Right ventricle myocardium superior (tissue), 1 donor: ENCODE results near the gene ABLIM2. TPM values are rescaled to one million over a fixed set of nuclear protein-coding genes. Genes with fewer than 3 reads are reported as not detected.

Source experiments
- ATAC-seq: fragments of 200-7000 bp; cut with Tn5 transposase; one replicate; pipeline ENCODE4 v1.9.1; 2020; ENCODE audit warnings: mild to moderate bottlenecking; ENCODE audit not compliant: poor library complexity
- DNase-seq: peaks from one replicate; pipeline ENCODE4 v3.0.0-alpha.2; 2020
- intact Hi-C: fragments of 100-400 bp; cut with DNase I; formaldehyde crosslinking; loops from one replicate; pipeline ENCODE4 v1.11.2; 2022
- total RNA-seq: library from RNA; stranded (reverse); fragmentation: NEBNext Ultra II Directional; extraction: Animal tissue kit (Norgen Biotek cat#: 25700); gene quantifications from one replicate; pipeline ENCODE4 v1.2.1, GENCODE V29; 2021
- donor health status: DM: no; HTN: yes; CAD: no; lungs with severe emphysema.

The ABLIM2 gene
- total RNA-seq, 1 donor from 2014 or later = 26.8 TPM

DNA sequence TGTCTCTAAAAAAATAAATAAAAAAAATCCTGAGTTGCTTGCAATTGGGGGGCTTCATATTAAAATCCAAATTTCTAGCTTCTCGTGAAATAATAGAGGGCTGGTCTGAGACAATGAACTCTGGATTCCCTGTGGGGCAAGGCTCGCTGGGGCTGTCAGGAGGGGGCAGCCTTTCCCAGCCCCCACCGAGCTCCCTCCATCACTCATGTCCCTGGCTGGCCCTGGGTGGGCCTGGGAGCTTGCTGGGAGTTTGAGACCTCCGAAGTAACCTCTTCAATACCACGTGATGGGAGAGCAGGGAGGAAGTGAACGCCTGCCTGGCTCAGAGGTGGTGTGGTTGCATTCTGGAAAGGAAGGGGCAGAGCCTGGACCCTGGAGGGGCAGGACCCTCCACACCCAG is 164.9 kb downstream of the ABLIM2 start:
- DNase-seq (peak; percentile 15), ATAC-seq (no peak)
- intact Hi-C loops = no loop called here

DNA sequence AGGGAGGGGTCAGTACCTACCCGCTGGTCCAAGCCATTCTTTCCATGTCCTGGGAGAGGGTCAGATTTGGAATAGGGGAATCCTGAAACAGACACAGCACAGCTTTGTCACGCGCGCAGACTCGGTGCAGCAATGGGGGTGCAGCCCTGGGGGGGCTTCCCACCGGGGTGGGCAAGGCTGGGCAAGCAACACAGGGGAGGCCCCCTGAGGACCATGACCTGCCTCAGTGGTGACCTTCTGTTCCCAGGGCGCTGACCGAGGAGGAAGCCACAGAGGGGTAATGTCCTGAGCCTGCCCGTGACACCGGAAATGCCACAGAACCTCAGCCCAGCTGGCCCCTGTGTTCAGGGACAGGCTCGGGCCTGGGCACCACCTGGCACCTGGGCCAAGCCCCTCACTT is 165.8 kb downstream of the ABLIM2 start:
- intact Hi-C loops = no loop called here
- DNase-seq = peak; percentile 12
- no peak for ATAC-seq

DNA sequence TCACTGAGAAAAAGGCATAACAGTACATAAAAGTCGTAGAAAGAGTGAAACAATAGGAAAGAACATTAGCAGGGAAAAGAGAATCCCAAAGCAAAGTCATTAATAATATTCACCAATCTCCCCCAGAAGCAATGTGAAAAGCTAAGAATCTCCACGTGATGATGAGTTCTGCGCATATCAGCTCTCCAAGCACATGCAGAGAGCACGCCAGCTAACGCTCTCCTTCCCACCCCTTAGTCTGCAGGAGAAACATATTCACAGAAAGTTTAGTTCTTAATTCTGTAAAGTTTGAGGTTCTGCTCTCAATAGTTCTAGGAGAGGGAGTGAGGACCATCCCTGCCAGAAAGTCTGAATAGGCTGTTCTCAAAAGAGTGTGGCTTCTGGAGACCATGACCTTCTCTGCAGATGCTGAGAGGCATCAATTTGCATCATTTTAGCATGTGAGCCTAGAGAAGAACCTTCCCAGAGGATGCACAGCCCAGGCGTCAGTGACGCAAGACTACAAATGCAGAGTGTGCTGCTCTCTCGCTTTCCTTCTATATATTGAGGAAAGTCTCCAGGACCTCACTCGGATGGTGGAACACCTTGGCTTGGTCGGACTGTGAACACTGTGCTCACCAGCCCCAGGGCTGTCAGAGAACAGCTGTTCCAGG is 167.7 kb downstream of the ABLIM2 start:
- DNase-seq (no peak), ATAC-seq (no peak)
- intact Hi-C loops = no loop called here

DNA sequence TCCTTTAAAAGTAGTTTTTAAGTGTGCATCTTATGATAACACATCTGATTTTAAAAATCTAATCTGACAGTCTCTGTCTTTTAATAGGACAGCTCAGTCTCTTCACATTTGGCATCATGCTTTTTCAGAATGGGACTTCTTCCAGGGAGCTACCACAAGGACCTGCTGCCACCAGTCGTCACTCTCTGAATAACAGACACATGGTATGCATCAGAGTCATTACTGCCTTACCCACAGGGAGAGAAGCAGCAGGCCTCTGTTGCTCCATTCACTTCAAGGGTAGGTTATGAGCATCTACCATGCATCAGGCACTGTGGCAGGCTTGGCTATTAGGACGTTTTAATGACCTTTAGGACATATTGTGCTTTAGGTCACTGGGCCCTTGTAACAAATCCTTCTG is 169.0 kb downstream of the ABLIM2 start:
- ATAC-seq (no peak), DNase-seq (no peak)
- intact Hi-C loops = loop anchor here (2.0 kb wide), 1 partner anchor 185 kb away; no protein-coding TSS in a partner anchor

DNA sequence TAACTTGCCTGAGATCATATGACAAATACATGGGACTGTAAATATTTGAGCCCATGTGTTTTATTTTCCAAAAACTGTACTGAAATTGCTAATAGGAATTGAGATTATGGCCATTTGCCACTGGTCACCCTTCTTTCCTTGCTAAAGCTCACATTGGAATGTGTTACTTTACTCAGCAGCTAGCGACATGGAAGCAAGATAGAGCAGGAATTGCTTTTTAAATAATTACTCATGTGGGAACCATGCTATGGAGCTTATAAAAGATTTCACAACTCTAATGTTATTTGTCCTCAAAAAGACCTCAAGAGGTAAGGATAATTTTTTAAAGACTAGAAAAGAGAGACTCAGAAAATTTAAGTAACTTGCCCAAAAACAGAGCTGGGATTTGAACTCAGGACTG is 170.2 kb downstream of the ABLIM2 start:
- no peak for DNase-seq
- ATAC-seq = no peak
- intact Hi-C loops = loop anchor here (2.0 kb wide), 1 partner anchor 184 kb away; no protein-coding TSS in a partner anchor

DNA sequence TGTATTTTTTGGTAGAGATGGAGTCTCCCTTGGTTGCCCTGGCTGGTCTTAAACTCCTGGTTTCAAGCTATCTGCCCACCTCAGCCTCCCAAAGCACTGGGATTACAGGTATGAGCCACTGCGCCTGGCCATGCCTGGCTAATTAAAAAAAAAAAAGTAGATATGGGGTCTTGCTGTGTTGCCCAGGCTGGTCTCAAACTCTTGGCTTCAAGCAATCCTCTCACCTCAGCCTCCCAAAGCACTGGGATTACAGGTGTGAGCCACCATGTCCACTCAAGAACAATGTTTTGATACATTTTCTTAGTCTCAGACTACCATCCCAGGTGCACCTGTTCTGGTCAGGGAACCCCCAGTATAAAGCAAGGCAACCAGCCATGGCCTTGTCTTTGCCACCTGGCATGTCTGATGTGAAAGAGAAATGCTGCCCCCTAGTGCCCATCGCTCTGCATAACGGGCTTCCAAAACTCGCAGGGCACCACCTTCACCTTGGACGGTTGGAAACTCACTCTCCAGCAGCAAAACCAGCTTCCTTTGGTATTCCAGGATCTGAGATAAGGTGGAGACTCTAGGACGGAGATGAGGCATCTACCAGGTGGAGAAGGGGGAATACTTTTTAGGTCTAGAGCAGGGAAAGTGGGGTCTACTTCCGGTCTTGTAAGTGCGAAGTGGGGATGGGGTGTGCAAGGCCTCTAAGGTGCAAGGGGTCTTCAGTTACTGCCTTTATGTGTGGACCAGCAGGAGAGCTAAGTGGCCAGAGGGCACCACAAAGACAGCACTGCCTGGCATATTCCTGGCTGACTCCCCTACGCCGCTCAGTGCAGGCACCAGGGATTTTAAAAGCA is 171.2 kb downstream of the ABLIM2 start:
- DNase-seq (peak; percentile 74), ATAC-seq (peak; percentile 81)
- intact Hi-C loops = no loop called here

DNA sequence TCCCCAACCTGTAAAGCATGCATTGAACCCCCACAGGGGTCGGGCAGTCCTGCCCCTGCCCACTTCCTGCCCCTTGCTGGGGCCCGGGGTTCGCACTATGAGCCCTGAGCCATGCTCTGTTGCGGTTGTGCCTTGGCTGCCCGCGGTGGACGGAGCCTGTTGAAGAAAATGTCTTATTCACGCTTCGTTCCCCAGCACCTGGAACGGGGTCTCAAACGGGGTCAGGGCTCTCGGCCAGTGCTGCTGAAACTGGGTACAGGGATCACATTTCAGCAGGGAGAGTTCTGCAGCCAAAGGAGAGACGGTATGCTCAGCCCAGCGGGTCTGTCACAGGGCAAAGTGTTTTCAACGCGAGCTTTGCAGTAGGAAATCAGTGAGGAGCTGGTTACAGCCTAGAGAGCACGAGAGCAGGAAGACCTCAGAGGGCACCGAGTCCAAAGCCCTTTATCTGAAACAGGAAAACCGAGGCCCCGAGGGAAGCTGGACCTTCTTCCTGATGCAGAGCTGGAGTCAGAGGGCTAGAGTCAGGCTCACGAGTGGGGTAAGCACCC is 172.6 kb downstream of the ABLIM2 start:
- intact Hi-C loops = no loop called here
- ATAC-seq (peak; percentile 15), DNase-seq (peak; percentile 42)

DNA sequence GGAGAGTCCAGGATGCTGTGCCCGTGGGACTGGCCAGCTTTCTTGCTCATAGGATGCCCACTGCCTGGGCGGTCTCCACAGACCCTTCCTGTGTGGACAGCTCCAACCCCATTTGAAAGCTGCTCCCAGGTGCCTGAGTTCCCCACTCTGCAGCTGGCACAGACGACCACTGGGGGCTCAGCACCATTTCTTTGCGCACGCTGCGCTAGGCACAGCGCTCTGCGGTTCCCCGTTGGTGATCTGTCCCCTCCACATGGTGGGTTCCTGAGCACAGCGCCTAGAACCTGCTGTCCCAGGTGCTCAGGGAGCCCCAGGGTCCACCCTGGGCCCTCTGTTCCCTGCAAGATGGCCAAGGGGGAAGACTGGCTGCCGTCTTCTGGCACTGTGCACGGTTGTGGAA is 173.5 kb downstream of the ABLIM2 start:
- intact Hi-C loops = no loop called here
- peak; percentile 33 for DNase-seq
- no peak for ATAC-seq

DNA sequence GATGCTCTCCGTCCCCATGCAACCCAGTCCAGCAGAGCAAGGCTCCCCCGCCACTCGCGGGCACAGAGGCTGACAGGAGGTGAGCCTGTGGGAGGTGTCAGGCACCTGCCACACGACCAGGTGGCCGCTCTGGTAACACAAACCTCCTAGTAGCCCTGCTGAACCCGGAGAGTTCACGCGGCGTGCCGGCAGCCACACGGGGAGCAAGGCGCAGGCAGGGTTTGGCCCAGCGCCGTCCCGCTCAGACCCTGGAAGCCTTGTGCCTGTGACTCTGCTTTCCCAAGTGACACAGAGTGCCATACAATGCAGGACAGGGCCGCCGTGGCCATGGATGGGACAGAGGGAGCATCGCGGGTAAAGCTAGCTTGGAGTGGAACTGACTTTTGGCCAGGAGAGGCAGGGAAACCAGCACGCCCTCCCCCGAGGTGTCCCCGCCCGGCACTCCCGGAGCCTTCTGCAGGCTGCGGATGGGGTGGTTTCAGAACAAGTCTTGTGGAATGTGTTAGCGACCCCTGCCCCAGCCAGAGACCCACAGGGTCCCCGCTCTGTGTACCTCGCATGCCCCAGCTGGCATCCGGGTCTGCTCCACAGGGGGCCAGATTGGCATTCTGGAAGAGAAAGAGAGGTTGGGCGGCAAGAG is 174.2 kb downstream of the ABLIM2 start:
- DNase-seq = peak; percentile 40
- intact Hi-C loops = no loop called here
- no peak for ATAC-seq

DNA sequence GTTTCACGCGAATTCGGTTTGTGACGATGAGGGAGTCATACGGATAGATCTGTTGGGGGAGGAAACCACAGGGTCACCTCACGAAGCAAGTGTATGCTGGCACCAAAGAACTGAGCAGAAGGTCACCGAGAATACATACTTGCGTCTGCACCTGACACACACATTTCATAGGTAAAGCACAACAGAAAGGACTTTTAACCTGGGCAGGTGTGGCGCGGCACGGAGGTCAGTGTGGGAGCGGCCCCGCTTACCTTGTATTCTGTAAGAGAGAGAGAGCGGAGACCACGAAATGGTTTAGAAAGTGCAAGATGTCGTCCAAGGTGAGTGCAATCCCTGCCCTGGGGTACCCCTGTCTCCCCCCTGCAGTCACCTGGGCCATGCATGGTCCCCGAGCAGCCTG is 175.3 kb downstream of the ABLIM2 start:
- no peak for DNase-seq
- intact Hi-C loops = no loop called here
- no peak for ATAC-seq

DNA sequence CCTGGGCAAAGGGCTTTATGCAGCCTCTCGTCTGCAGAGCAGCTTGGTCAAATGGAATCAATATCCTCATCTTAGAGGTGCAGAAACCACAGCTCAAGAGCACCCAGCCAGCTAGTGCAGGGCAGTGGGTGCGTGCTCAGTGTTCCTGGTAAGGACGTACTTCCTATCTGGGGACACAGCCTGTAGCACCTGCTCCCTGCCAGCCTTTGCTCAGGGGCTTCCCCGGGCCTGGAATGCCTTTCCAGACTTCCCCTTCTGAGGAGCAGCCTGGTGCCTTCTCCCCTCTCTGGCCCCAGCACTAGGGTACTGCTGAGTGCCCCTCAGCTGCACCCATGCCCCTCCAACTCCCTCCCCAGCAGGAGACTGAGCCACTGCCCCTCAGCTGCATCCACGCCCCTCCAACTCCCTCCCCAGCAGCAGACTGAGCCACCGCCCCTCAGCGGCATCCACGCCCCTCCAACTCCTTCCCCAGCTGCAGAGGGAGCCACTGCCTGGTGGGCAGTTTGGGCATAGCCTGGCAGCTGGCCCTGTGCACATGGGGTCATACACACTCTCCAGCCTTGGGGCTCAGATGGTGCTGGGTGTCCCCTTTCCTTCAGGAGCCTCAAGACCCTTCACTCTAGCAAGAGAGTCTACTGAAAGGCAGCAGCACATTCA is 176.7 kb downstream of the ABLIM2 start:
- DNase-seq (no peak), ATAC-seq (no peak)
- intact Hi-C loops = no loop called here

DNA sequence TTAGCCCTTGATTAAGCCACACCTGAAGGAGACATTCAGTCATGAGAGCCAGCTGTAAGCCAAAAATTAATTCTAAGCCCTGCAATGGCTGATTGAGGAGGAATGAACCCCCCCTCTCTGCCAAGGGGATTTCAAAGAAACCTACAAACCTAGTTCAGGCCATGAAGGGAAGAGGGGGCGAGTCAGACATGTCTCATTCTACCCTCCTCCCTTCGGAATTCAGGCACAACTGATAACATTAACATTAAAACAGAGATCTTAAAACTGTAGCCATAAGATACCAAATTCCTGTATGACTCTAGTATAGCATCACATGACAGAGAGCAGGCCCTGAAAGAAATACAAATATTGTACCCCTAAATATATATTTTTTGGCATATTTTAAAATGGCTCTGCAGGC is 178.6 kb downstream of the ABLIM2 start:
- DNase-seq = no peak
- ATAC-seq = no peak
- intact Hi-C loops = no loop called here

DNA sequence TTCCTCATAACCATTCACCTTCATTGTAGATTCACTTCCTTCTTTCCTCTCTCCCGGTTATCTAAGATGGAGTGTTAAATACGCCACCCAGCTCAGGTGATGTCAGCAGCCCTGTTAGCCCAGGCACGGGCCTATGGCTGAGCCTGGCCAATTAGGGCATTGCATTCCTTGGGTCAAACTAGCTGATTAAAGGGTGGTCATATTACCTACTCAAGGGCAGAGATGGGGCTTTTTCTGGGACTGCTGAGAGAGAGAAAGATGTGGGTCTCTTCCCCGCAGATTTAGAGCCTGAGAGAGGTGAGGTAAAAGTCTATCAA is 179.0 kb downstream of the ABLIM2 start:
- no peak for DNase-seq
- intact Hi-C loops = no loop called here
- no peak for ATAC-seq

DNA sequence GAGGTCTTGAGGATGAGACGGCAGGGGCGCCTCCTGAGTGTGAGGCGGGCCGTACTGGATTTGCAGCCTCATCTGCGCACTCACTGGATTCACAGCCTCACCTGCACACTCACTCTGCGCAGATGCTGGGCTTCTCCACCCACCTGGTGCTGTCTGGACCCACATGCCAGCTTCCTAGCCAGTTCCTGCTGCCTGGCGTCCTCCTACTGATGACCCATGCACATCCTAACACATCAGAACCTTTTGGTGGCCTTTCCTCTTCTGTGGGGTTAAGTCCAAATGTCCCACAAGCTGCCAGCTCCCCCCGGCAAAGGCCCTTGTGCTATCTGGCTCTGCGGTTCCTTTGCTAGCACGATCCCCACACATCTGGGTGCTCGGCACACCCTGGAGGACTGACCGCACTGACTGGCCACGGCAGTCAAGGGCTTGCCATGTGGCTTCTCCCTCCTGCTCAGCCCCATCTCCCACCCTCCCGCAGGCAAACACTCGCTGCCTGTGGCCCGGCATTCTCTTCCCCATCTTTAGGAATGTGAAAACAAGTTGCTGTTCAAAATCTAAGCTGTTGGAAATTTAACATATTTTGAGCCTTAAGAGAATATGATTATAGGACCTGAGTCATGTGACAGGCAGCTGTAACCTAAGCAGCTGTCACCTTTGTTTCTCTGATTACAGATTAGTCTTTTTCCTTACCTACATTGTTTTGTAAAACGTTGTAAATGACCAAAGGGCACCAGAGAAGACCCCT is 179.5 kb downstream of the ABLIM2 start:
- no peak for DNase-seq
- ATAC-seq = peak; percentile 7
- intact Hi-C loops = no loop called here

DNA sequence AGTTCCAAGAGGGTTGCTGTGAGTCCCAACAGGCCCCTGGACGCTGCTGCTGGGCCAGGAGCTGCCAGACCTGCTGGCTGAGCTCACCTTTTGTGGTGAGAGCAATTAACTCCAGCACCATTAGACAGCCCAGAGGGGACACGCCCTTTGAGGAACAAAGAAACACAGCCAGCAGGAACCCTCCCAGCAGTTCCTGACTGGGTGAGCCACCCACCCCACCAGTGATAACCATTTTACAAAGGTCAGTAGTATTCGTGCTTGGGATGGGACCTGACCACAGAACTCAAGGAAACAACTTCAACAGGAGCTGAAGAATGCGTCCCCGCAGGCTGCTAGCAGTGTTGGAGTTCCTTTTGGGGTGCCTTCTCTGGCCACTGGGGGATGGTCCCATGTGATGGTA is 180.1 kb downstream of the ABLIM2 start:
- DNase-seq = no peak

DNA sequence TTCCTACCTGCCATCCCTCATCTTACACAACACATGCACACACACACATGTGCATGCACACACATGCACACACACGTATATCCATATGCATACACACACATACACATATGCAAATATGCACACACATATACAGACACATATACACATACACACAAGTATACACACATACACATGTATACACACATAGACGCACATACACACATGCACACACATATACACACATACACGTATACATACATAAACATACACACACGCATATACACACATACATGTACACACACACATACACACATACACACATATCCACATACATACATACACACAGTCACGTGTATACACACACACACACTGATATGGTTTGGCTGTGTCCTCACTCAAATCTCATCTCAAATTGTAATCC is 182.0 kb downstream of the ABLIM2 start:
- no peak for ATAC-seq
- intact Hi-C loops = no loop called here
- DNase-seq = no peak

More for the DNA sequence above, 180.1 kb downstream of the ABLIM2 start:
- ATAC-seq = peak; percentile 55
- intact Hi-C loops = no loop called here

DNA sequence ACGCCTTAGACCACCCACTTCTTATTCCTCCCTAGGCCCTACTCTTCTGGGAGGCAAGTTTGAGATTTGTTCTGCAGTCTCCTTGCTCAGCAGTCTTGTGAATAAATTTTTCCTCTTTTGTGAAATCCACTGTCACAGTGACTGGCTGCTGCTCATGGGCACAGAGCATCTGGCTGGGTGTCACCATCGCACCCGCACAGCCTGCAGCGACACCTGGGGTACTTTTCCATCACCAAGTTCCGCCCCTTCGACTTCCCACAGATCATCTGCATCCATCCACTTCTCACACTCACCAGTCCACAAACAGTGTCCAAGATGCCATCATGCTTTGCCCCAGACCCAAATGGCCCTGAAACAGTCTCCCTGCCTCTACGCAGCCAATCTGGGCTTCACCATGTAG is 182.6 kb downstream of the ABLIM2 start:
- ATAC-seq (no peak), DNase-seq (no peak)
- intact Hi-C loops = no loop called here

DNA sequence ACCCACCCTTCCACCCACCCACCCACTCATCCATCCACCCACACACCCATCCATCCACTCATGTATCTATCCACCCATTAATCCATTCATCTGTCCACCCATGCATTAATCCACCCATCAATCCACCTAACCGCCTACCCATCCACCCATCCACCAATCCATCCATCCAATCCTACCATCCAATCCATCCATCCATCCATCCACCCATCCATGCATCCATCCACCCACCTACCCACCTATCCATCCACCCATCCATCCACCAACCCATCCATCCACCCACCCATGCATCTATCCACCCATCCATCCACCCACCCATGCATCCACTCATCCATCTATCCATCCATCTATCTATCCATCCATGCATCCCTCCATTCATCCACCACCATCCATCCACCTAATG is 184.2 kb downstream of the ABLIM2 start:
- DNase-seq (no peak), ATAC-seq (no peak)
- intact Hi-C loops = no loop called here
